Activated CD8-positive, alpha-beta T cell treated with anti-CD3 and anti-CD28 coated beads for 36 hours (primary cell): ENCODE data around the gene PMEPA1. TPM values are rescaled to one million over a fixed set of nuclear protein-coding genes. Genes with fewer than 3 reads are reported as not detected.
A peak's percentile ranks its signal among the peaks of the same experiment; 100 is the strongest.

Experiments
- ATAC-seq: fragments of 200-7000 bp; cut with Tn5 transposase; one replicate; pipeline ENCODE4 v1.10.0; 2021; ENCODE audit warnings: mild to moderate bottlenecking, moderate library complexity
- CTCF ChIA-PET: fragments of 350-600 bp; sonication (Branson Sonifier 250); formaldehyde crosslinking; loops from one replicate; lab custom pipeline; 2021; ENCODE audit warnings: antibody characterized with exemption; lab: Charles Lee
- POLR2A ChIA-PET: fragments of 350-600 bp; sonication (Branson Sonifier 250); formaldehyde crosslinking; loops from one replicate; lab custom pipeline; 2021; ENCODE audit warnings: antibody characterized with exemption; lab: Charles Lee
- DNase-seq: peaks from one replicate; pipeline ENCODE4 v3.0.0-alpha.2; 2020
- H3K27ac Mint-ChIP-seq: one replicate; pipeline ENCODE4 v1.8.0; 2021; ENCODE audit warnings: mild to moderate bottlenecking, mixed read lengths
- H3K27me3 Mint-ChIP-seq: one replicate; pipeline ENCODE4 v1.8.0; 2021; ENCODE audit warnings: mixed read lengths
- H3K36me3 Mint-ChIP-seq: one replicate; pipeline ENCODE4 v1.8.0; 2021; ENCODE audit warnings: low read depth, mixed read lengths
- H3K4me1 Mint-ChIP-seq: one replicate; pipeline ENCODE4 v1.8.0; 2021; ENCODE audit warnings: low read depth, mixed read lengths
- H3K4me3 Mint-ChIP-seq: one replicate; pipeline ENCODE4 v1.8.0; 2021; ENCODE audit warnings: mild to moderate bottlenecking, moderate library complexity, mixed read lengths
- H3K9me3 Mint-ChIP-seq: one replicate; pipeline ENCODE4 v1.8.0; 2021; ENCODE audit warnings: mixed read lengths
- CTCF ChIP-seq: fragments of 200-600 bp; IDR thresholded peaks from one replicate; pipeline ENCODE4 v1.8.0; 2022; ENCODE audit warnings: antibody characterized with exemption, mild to moderate bottlenecking
- intact Hi-C: fragments of 100-400 bp; cut with micrococcal nuclease; formaldehyde crosslinking; loops from one replicate; pipeline ENCODE4 v1.10.0; 2022
- total RNA-seq, 2 experiments: library from RNA; stranded (reverse); gene quantifications; one replicate each; pipeline ENCODE4 v1.2.3, GENCODE V29; 2021

PMEPA1 gene
- 1 to 10 TPM; 1.7 to 2.0 TPM for total RNA-seq

GRCh38 chr20:57709823-57710799 is at the start of gene PMEPA1:
PMEPA1 (minus strand) TSS chr20:57710015; CDS start chr20:57709582, 433 bp downstream.
- ATAC-seq: peak; percentile 94
- peak within 1 kb of the TSS; percentile 80 for H3K4me3 Mint-ChIP-seq

GRCh38 chr20:57757767-57758166 is 48.0 kb upstream of the PMEPA1 start:
- no peak for DNase-seq
- H3K36me3 Mint-ChIP-seq: no peaks in the 10 kb centered on the region
- H3K9me3 Mint-ChIP-seq: no peaks in the 10 kb centered on the region
- H3K27me3 Mint-ChIP-seq: peaks cover 12% of the 10 kb centered on the region
- POLR2A ChIA-PET: no interaction called here
- intact Hi-C loops: no loop called here
- H3K4me3 Mint-ChIP-seq: no peak overlapping the region
- no peak for TF ChIP-seq CTCF
- H3K4me1 Mint-ChIP-seq: no peaks in the 10 kb centered on the region
- CTCF ChIA-PET: no interaction called here
- H3K27ac Mint-ChIP-seq: no peak overlapping the region
- ATAC-seq: no peak

More at GRCh38 chr20:57709823-57710799, at the start of gene PMEPA1:
- Mint-ChIP-seq H3K27me3 (peaks cover 12% of the 10 kb centered on the region), H3K9me3 (no peaks in the 10 kb centered on the region), H3K36me3 (no peaks in the 10 kb centered on the region), H3K4me1 (peaks cover 16% of the 10 kb centered on the region), H3K27ac (peak within 1 kb of the TSS; percentile 78)
- intact Hi-C loops: no loop called here
- TF ChIP-seq CTCF: no peak
- DNase-seq: peak; percentile 93
- ChIA-PET CTCF (interaction anchor here (0.9 to 1.7 kb wide), 8 partner anchors 8 to 113 kb away, joined by 3 to 5 read pairs (median 4); partner anchors contain the start of gene ZBP1), POLR2A (interaction anchor here (0.8 to 5.0 kb wide), 6 partner anchors 9 to 91 kb away, joined by 3 to 24 read pairs (median 6); partner anchors contain the start of gene ZBP1)

GRCh38 chr20:57756921-57757320 is 47.1 kb upstream of the PMEPA1 start:
- no peak for ATAC-seq
- ChIA-PET CTCF (no interaction called here), POLR2A (interaction anchor here (0.5 kb wide), 1 partner anchor 1049 kb away, joined by 3 read pairs; no protein-coding TSS in a partner anchor)
- intact Hi-C loops: no loop called here
- TF ChIP-seq CTCF: no peak
- peaks cover 12% of the 10 kb centered on the region for H3K27me3 Mint-ChIP-seq
- H3K27ac Mint-ChIP-seq: no peak overlapping the region
- H3K4me1 Mint-ChIP-seq: no peaks in the 10 kb centered on the region
- no peak for DNase-seq
- H3K36me3 Mint-ChIP-seq: no peaks in the 10 kb centered on the region
- no peak overlapping the region for H3K4me3 Mint-ChIP-seq
- no peaks in the 10 kb centered on the region for H3K9me3 Mint-ChIP-seq

- TF ChIP-seq CTCF: no peak
- Mint-ChIP-seq H3K4me3 (no peak overlapping the region), H3K27me3 (peaks cover 12% of the 10 kb centered on the region), H3K36me3 (no peaks in the 10 kb centered on the region), H3K4me1 (peaks cover 2% of the 10 kb centered on the region), H3K9me3 (no peaks in the 10 kb centered on the region), H3K27ac (no peak overlapping the region)
- intact Hi-C loops: no loop called here
- ATAC-seq (no peak), DNase-seq (no peak)
- ChIA-PET CTCF (no interaction called here), POLR2A (no interaction called here)
These were observed 46.4 kb upstream of the PMEPA1 start for GRCh38 chr20:57756213-57756612.

GRCh38 chr20:57755609-57756008 is 45.8 kb upstream of the PMEPA1 start:
- no peaks in the 10 kb centered on the region for H3K9me3 Mint-ChIP-seq
- H3K4me1 Mint-ChIP-seq: peaks cover 5% of the 10 kb centered on the region
- ATAC-seq (no peak), DNase-seq (no peak)
- ChIA-PET CTCF (no interaction called here), POLR2A (interaction anchor here (0.5 kb wide), 1 partner anchor 512 kb away, joined by 3 read pairs; no protein-coding TSS in a partner anchor)
- no peak overlapping the region for H3K4me3 Mint-ChIP-seq
- intact Hi-C loops: no loop called here
- H3K27me3 Mint-ChIP-seq: peaks cover 14% of the 10 kb centered on the region
- H3K36me3 Mint-ChIP-seq: no peaks in the 10 kb centered on the region
- no peak overlapping the region for H3K27ac Mint-ChIP-seq
- TF ChIP-seq CTCF: no peak
